Stimulated activated CD8-positive, alpha-beta memory T cell treated with anti-CD3 and anti-CD28 coated beads, Interleukin-4, amount 100 ng/mL, for 48 hours (primary cell): ENCODE results near the gene PSTPIP1.

ENCODE experiments used
- DNase-seq: peaks from one replicate; pipeline ENCODE4 v3.0.0-alpha.2; 2020

The PSTPIP1 gene

DNA sequence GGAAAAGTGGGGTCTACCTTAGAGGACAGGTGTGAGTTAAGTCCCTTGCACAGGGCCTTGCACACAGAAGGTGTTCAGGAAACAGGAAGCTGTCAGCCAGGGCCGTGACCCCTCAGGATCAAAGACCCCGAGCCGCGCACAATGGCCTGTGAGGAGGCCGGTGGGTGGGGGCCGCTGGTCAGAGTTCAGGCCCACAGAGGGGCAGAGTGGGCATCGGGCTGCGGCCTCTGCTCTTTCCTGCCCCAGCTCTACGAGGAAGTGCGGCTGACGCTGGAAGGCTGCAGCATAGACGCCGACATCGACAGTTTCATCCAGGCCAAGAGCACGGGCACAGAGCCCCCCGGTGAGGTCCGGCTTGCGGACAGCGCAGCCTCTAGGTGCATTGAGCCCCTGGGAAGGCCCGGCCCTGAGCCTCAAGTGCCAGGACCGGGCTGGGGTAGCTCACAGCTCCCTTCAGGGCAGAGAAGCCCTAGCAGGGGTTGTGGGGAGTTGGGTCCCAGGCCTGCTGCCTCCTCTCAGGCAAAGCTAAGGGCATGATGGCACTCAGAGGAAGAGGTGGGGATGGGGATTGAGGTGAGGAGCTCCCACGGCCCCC, 37.2 kb downstream of the PSTPIP1 start:
- DNase-seq = no peak

DNA sequence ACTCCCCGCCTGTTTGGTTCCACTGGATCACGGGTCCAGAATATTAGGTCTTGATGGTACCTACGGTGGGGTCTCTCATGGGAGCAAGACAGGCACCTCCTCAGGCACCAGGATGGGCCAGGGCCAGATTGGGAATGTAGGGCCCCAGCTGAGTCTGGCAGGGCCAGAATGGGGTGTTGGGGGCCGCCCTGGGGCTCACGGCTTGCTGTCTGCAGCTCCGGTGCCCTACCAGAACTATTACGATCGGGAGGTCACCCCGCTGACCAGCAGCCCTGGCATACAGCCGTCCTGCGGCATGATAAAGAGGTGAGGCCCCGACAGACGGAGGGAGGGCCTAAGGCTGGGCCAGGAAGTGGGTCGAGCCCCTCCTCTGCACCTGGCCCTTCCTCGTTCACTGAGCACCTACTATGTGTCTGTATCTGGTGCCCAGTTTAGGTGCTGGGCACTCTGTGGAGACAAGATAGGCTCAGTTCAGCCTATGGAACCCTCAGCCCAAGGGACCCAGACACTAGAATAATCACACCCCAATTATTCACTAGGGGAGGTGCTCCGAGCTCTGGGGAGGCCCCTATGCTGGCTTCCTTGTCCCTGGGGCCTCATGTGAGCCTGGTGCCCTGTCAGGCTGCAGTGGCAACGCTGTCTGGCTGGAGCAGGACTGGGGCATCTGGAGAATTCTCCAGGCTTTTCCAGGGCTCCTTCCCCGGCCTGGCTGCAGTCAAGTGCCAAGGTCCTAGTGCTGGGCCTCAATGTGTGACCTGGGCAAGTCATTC, 37.9 kb downstream of the PSTPIP1 start:
- DNase-seq = peak; percentile 20

DNA sequence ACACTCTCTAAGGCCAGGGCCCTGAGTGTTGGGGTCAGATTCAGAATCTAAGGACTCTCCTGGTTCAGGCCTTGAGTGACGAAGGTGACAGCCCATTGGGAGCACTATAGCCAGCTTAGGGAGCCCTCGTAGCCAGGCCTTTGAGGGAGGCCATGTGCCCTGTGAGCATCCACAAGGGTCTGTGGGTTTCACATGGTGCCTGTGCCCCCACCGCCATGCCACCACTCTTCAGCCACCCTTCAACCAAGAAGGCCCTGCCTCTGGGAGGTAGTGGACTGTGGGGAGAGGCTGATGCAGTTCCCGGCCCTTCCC, 38.4 kb downstream of the PSTPIP1 start:
- peak; percentile 21 for DNase-seq

DNA sequence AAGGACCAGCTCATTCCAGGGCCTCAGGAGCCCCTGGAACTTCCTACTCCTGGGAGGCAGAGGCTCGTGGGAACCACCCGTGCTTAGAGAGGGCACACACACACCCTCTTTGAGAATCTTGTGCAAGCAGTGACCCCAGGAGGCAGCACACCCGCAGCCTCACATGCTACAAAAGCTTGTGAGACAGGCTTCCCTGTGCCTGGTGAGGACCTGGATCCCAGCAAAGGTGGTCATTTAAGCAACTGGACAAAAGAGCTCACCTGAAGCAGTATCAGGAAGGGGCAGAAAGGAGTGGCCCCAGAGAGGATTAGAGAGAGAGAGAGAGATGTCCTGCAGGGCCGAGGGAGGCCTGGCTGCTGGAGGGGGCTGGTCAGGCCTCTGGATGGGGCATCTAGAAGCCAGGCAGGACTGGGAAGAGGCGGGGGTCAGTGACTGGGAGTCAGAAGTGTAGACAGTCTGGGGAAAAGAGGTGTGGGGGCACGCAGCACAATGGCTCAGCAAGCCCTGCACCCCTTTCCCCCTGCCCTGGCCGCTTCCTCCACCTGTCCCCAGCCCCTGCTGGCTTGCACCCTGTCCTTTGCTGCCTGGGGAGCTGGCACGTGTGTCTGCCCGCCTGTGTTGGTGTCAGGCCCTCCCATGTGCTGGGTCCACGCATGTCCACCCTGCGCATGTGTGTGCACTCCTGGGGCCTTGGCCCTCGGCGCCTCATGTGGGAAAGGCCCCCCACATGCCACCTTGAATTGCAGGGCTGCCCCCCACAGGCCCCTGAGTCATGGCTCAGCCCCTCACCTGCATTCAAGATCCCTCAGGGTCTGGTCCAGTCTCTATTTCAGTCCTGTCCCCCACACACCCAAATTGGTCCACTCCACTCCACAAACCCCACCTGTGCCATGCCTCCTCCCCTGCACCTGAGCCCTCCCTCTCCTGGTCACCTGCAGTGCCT, 39.1 kb downstream of the PSTPIP1 start:
- peak; percentile 23 for DNase-seq

DNA sequence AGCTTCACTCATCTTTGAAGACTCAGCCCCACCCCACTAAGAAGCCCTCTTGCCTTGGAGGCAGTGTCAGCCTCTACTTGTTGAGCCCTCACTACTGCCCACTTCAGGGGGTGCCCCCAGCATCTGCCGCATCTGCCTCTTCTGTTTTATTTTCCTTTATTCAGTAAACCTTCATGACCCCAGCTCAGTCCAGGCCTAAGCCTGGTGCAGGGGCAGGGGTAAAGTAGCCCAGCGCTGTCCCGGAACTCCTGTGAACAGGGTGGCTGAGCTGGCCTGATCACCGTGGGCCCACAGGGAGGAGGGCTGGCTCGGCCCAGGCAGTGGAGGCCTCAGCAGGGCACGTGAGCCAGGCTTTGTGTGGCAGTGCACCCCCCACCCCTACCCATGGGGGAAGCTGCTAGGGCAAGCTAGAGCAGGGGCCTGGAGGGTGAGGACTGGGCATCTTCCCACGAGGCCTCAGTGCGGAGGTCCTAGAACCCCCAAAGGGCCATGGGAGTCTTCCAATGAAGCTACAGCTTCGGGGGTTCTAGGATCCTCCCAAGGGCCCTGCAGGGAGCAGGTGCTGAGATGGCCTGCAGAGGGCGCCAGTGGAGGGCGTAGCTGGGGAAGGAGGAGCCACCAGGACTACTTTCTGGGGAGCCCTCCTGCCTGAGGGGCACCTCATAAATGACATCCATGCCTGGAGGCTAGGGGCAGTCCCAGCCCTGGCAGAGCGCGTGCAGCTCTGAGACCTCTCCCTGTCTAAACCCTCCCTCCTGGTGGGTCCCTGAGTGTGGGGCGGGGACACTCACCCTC, 40.0 kb downstream of the PSTPIP1 start:
- peak; percentile 81 for DNase-seq

DNA sequence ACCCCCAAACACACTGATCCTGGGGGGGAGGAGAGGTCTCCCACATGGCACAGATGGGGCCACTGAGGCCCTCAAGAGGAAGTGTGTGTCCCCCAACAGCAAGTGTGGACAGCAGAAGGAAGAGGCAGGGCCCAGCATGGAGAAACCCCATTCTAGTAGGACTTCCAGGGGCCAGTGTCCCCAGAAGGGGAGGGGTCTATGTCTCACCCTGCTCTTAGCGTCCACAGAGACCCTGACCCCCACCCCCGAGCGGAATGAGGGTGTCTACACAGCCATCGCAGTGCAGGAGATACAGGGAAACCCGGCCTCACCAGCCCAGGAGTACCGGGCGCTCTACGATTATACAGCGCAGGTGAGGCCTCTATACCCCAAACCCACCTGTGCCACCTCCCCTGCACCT, 40.7 kb downstream of the PSTPIP1 start:
- peak; percentile 19 for DNase-seq

DNA sequence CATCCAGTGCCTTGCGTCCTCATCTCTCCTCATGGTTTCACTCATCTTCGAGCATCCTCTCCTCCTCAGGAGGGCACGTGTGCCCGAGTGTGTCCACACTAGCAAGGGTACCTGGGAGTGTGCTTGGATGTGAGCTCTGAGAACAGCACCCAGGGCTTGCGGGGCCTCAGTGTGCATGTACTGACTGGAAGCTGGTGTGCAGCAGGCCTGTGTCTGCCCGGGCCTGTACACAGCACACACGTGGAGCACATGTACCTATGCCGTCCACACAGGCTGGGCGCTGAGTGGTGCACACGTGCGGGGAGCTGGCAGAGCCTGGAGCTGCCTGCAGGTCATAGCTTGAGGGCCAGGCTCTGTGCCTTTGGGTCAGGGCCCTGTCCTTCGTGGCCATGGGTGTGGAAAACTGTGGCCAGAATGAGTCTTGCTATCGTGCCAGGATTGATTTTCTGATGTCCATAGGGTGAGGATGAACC, 41.1 kb downstream of the PSTPIP1 start:
- DNase-seq = no peak

DNA sequence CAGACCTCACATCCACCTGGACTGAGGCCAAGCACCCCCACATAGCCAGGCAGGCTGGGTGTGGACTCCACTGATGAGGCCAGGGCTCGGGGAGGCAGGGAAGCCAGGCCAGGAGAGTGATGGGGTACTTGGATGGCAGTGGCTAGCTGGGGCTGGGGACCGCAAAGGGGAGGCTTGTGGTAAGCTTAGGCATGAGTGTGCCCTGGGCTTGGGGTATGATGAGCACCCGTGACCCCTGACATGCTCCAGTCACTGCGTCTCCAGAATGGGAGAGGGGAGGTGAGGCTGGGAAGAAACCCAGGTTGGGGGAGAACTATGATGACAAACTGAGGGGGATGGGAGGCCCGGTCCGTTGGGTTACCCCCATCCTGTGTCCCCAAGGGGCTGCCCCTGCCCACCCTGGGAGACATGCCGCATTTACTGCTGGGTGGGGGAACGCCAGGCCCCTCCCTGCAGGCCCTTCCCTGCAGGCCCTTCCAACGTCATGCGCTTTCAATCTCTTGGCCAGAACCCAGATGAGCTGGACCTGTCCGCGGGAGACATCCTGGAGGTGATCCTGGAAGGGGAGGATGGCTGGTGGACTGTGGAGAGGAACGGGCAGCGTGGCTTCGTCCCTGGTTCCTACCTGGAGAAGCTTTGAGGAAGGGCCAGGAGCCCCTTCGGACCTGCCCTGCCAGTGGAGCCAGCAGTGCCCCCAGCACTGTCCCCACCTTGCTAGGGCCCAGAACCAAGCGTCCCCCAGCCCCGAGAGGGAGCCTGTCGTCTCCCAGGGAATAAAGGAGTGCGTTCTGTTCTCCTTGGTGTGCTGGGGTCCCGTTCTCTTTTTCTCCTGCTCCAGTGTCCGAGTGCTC, 41.8 kb downstream of the PSTPIP1 start:
- peak; percentile 19 for DNase-seq

DNA sequence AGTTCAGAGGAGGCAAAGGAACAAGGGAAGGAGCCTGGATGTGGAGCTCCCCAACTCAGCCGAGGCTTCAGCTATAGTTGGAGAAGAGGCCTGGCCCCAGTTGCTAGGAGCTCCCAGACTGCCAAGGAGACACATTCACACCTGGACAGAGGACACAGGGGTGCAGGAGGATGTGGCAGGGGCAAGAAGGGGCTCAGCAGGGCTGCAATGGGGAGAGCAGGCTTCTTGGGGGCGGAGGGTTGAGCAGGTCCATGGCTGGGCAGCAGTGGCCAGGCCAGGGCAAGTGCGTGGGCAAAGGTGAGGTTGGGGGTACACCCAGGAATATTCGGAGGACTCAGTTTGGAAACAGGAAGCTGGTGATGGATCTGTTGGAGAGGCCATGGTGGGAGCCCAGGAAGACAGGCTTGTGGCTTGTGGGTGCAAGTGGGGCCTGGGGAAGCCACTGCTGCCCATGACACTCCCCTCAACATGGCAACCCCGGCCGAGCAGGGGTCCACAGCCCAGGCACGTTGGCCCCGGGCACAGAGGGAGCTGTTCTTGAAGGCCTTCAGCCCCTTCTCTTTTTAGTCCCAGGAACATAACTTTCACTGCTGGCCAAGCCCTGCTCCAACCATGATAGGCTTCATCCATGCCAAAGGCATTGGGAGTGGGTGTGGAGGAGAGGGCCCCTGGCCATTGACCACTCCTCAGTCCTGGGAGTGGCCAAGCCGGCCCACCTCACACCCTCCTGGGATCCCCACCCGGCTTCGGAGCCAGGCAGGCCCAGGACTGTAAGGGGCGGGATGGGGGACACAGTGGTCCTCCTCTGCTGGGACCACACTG, 42.7 kb downstream of the PSTPIP1 start:
- DNase-seq = peak; percentile 22

DNA sequence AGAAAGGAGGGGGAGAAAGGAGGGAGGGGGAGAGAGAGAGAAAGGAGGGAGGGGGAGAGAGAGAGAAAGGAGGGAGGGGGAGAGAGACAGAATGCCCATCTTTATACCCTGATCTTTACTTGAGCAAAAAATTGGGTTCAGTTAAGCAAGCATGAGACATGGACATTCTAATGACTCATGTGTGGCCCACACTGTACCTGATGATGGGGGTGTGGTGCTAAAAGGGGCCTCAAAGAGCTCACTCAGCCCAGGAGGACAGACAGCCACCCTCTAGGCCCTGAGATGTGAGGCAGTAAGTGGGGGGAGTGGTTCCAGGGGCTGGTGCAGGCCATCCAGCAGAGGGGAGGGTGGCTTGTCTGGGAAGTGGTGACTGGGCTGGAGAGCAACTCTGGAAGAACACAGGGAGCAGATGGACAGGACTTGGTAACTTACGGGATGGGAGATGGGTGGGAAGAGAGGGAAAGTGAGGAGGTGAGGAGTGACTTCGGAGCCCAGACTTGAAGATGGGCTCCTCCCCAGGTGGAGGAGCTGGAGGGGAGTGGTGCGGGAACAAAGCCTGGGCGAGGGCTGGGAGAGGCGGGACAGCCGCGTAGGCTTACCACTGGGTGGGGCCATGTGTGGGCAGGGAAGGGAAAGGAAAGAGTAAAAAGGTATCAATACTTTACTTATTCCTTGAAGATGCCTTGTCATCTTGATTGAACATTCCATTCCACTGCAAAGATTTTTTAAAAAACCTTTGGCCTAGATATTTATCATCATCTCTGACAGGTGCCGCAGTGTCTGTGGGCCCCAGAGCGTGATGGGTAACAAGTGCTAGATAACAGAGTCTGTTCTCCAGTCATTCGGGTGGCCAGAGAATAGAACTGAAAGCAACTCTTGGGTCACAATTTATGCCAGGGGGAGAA, 43.6 kb downstream of the PSTPIP1 start:
- no peak for DNase-seq

DNA sequence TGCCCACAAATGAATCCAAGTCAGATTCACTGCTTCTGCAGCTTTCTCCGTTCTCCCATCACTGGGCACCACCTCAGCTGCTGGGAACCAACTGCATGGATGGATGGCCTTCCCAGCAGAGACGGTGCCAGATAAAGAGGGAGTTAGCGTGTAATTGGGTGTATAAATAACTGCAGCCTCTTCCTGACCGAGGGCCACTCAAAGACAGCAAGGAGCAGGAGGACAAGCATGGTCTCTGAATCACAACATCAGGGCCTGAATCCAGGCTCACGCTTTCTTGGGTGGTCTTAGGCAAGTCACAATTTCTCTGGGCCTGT, 44.2 kb downstream of the PSTPIP1 start:
- DNase-seq = no peak

DNA sequence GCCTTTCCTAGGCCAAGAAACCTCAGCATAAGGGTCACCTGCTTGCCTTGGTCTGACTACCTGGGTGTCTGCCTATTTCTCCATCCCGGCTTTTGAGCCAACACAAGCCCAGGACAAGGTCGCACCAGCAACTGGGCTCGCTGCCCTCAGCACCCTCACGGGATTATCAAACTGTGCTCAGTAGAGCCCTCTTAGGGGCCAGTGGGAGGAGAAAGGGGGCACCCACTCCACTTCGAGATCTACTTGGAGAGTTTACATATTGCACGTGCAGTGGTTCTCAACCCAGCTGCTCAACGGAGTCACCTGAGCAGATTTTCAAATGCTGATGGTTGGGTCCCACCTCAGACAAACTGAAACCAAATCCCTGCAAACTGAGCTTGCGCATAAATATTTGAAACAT, 44.9 kb downstream of the PSTPIP1 start:
- DNase-seq = no peak

DNA sequence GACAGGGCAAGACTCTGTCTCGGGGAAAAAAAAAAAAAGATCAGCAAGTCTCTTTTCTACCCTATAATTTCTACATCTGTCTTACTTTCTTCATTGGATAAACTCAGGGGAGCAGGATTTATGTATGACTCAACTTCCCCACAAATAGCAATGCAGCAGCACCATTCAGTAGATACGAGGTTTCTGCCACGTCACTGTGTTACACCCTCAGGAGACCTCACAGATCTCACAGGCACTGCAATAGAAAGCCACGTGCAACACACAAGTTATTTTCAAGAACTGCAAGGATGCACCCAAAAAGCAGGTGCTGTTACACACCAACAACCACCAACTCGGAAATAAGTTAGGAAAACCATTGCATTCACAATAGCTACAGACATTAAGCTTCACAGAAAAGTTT, 45.7 kb downstream of the PSTPIP1 start:
- DNase-seq = no peak

DNA sequence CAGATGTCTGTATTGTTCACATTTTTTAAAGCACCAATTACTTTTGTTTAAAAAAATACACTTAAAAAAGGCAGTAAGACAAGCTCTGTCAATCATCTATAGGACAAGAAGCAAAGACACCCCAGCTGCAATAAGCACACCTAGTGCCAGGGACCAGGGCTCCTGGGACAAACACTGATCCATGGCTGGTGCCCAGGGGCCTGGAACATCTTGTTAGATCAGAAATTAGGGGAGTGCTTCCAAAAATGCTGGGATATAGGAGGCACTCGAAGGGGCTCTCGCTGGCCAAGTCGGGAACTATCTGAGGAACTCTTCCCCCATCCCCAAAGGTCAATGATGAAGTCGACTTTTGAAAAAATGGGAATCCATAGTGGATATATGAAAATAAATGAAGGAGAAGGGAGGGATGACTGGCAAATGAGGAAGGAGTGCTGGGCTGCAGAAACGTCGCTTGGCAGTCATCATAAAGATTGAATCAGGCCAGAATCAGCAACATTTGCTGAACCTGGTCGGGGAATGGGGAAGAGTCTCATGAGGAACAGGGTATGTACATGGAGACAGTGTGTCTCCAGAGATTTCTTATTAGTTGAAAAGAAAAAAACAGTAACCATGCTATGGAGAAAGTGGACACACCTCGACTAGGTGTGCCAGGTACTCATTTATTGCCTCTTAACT, 47.5 kb downstream of the PSTPIP1 start:
- DNase-seq = peak; percentile 20

DNA sequence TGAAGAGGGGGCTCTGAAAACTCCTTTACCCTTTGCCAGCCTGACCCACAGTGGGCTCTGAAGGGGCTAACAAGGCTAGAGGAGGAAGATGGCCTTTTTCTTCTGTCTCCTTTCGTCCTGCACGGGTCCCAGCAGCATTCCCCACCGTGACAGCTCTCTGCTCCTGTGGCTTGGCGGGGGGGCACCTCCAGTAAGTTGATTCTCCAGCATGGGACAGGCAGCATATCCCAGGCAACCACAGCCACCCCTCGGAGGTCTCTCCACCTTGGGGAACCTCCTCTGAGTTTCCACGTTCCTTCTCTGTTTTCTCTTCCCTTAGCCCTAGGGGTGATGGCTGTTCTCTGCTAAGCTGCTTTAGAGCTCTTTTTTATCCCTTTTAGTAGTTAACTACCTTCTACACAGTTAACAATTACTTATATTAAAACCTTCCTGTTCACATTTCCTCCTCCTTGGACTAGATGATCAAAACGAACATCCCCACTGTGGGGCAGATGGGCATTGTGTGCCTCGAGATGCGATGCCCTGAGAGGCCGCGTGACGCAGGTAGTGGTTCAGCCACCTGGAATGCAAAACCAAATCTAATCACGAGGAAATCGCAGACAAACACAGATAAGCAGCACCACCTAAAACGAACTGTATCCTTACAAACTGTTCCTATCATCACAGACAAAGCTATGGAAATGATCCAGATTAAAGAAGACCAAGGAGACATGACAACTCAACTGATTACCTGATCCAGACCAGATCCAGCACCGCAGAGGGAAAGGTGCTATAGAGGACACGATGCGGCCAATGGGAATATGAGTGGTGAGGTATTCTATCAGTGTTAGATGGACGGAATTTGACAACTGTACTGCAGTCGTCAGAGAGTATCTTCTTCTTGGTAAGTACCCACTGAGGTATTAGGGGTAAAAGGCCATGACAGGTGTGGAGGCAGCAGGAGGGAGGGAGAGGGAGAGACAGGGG, 48.3 kb downstream of the PSTPIP1 start:
- no peak for DNase-seq

DNA sequence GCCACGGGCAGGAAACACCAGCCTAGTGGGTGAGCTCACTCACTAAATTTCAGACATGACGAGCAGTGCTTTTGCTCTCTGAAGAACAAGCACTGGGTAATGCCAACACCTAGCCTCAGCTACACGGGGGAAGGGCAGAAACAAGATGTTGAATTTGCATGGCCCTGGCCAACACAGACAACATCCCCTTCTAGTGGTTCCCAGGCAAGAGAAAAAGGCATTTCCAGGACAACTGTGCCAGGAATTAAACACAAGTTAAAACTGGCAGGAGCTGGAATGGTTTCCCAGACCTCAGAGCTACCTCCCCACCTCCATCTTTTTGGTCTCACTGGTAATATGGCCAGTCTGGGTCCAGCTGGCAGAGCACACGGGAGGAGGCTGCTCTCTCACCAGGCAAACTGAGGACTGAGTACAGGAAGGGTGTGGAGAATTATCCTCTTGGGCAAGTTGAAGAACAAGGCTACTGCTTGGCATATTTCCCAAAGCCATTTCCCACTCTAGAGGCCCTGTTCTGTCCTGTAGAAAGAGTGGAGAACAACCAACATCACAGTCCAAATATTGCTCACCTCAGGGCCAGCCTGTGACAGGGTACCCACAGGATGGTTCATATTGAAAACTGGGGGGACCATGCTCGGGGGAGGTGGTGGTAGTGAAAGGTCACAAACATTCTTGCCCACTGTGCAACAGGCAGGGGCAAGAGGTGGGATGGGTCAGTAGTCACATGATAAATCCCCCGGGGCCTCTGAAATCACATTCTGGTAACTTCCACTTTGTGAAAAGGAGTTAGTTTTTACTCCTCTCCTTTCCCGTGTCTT, 49.5 kb downstream of the PSTPIP1 start:
- no peak for DNase-seq

DNA sequence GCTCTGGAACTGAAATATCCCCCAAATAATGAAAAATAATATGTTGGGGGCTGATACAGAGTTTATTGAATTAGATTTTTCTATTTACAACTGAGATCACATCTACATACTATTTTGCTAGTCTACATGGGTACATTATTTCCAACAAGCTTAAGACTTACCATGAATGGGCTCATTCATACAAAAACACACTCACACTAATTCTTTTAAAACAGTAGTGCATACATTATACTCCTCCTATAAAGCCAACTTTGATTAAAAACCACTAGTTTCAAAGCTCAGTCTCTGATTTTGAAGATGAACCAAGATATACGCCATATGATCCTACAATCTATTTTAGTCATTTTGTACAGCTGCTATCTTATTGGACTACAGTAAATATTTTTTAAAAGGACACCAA, 51.1 kb downstream of the PSTPIP1 start:
- no peak for DNase-seq
